HG02870 (cell line): ENCODE data around the gene NEK11.

Experiments used
- ATAC-seq: cut with Tn5 transposase; IDR thresholded peaks from one replicate; pipeline ENCODE4 v1.9.1; 2021; ENCODE audit warnings: mild to moderate bottlenecking, moderate library complexity; ENCODE audit not compliant: unreplicated experiment

NEK11 gene, protein sequence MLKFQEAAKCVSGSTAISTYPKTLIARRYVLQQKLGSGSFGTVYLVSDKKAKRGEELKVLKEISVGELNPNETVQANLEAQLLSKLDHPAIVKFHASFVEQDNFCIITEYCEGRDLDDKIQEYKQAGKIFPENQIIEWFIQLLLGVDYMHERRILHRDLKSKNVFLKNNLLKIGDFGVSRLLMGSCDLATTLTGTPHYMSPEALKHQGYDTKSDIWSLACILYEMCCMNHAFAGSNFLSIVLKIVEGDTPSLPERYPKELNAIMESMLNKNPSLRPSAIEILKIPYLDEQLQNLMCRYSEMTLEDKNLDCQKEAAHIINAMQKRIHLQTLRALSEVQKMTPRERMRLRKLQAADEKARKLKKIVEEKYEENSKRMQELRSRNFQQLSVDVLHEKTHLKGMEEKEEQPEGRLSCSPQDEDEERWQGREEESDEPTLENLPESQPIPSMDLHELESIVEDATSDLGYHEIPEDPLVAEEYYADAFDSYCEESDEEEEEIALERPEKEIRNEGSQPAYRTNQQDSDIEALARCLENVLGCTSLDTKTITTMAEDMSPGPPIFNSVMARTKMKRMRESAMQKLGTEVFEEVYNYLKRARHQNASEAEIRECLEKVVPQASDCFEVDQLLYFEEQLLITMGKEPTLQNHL

DNA sequence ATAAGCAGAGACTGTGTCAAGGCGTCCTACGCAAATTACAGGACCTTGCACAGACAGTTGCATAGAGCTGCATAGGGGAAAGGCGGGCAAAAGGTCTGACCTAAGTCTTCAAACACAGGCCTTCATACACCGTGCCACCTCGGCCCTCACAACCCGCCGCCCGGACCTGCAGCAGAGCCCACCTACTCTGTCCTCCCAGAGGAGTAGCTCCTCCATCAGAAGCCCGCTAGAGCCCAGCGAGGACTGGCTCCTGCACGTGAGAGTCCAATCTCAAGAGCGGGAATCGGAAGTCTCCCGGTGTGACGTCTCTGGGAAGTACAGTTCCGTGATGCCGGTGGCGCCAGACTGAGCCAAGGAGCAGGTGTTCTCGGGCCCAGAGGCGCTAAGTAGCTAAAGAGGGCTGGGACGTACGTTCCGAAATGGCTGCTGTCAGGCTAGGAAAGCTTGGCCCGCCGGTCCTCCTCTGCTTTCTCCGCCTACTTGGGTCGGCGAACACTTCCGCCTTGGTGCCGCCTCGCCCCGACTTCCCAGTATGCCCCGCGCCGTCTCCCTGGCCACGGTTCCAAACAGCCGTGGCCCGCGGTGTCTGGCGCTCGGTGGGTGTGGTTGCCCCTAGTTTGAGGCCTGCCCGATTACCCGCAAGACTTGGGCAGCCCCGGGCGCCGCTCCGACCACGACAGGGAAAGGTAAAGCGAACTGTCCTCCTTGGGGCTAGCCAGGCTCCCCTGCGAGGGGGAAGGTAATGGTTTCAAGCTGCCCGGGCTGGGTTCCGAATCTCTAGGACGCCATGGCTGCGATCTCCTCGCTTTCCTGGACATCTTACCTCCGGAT is at the start of gene NEK11, which contains the start of gene ASTE1:
TSS of gene NEK11 (plus strand) at position 557 of the 831 bp plus-strand sequence. CDS start 2,832 bp downstream, outside the sequence.
TSS of gene ASTE1 (minus strand) at position 505 of the 831 bp plus-strand sequence. CDS start 1,519 bp downstream, outside the sequence.
- peak; percentile 97 for ATAC-seq

- ATAC-seq: no peak
Measured at GRCh38 chr3:130979117-130979516, 47.6 kb upstream of the NEK11 start.

GRCh38 chr3:130981469-130981868 is 45.2 kb upstream of the NEK11 start:
- no peak for ATAC-seq

- ATAC-seq: no peak
Measured at GRCh38 chr3:130990282-130990681, 36.4 kb upstream of the NEK11 start.

- ATAC-seq: no peak
Measured at GRCh38 chr3:130991126-130991525, 35.6 kb upstream of the NEK11 start.

DNA sequence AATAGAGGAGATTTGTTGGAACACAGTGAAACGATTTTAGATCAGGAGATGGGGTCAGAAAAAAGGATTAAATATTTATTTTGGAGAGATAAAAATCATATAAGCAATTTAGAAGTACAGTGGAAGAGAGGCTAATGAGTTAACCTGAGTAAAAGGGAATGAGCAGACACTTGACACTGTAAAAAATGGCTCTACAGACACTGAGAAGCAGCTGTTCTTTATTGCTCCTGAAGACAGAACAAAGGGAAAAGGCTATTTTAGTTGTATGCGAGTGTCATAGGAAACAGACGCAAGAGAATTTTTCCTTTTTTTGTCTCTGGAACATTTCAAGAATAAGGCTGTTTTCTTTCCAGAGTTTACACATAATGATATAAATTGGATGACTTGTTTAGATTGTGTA is 34.3 kb upstream of the NEK11 start:
- no peak for ATAC-seq

- ATAC-seq: no peak
Measured at GRCh38 chr3:130997289-130997688, 29.4 kb upstream of the NEK11 start.

- no peak for ATAC-seq
Measured at GRCh38 chr3:131001071-131001470, 25.6 kb upstream of the NEK11 start.

DNA sequence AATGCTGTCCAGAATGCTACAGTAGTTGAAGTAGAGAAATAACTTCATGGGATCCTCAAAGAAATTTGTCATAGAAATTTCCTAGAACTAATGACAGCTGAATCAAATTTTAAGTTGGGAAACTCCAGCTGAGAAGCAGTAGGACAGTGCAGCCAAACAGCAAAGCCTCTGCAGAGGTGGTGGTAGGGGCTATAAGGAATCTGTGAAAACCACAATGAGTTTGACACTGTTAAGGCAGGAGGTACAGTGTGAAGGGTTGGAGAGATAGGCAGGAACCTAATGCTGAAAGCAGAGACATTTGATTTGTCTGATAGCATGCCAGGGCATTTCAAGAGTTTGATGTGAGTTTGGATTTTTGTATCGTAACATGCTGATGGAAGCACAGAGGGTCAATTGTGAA is 22.1 kb upstream of the NEK11 start:
- no peak for ATAC-seq

DNA sequence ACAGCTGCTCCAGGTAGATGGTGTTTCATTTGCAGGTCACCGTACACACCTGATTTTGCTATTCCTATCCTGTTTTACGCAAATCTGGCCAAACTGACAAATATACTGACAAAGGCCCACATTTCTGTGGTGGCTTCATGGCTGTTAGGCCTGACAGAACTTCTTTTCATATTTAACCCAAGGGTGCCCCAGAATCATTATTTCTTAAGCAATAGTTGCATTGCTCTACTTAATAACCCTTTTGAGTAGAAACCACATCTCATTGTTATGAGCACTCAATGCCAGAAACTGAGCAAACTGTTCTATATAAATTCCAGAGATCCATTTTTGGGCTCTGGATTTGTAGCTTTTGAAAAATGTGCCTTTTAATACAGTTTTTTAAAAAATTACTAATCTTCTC is 19.4 kb upstream of the NEK11 start:
- ATAC-seq: no peak

- no peak for ATAC-seq
Measured at GRCh38 chr3:131007782-131008181, 18.9 kb upstream of the NEK11 start.

DNA sequence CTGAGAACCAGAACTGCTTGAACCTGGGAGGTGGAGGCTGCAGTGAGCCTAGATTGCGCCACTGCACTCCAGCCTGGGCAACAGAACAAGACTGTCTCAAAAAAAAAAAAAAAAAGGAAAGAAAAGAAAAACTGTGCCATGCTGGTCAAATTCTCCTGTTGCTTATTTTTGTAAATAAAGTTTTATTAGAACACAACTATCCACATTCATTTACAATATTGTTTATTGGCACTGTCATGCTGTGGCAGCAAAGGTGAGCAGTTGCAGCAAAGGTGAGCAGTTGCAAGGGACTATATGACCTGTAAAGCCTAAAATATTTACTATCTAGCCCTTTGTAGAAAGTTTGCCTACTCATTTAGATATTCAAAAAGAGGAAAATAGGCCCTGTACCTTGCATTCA is 18.4 kb upstream of the NEK11 start:
- no peak for ATAC-seq

GRCh38 chr3:131009698-131010097 is 17.0 kb upstream of the NEK11 start:
- no peak for ATAC-seq

DNA sequence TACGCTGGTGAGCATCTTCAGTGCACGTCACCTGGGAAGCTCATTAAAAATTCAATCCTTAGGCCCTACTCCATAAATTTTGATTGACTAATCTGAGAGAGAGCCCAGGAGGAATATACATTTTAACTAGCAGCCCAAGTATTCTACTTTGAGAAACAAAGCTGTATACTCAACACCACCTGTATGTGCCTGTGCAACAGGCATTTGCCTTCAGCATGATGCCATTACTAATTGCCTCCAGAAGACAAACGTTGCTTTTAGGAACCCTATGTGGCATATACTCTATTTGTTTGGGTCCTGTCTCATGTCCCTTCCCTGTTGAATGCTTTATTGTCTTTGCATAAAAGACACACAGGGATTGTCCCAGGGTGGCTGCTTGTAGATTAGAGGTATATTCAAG is 7.7 kb upstream of the NEK11 start:
- no peak for ATAC-seq

- no peak for ATAC-seq
Measured at GRCh38 chr3:131020122-131020693, 6.5 kb upstream of the NEK11 start.

DNA sequence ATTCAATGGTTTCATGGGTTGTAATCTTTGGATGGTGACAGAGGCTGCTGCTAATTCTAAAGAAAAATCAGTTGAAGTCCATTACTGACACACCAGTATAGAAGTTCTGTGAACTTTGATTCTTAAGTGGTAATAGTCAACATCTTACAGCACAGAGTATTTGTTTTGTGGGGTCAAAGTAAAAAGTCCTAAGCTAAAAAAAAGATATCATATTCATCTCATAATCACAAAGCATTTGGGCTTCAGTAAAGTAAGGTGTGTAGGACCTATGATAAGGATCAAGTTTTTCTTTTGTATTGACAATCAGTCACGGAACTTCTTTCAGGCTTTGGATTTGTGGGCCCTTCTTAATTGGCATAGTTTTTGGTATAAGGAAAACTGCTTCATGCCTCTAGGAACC is 1.1 kb upstream of the NEK11 start:
- ATAC-seq: no peak

DNA sequence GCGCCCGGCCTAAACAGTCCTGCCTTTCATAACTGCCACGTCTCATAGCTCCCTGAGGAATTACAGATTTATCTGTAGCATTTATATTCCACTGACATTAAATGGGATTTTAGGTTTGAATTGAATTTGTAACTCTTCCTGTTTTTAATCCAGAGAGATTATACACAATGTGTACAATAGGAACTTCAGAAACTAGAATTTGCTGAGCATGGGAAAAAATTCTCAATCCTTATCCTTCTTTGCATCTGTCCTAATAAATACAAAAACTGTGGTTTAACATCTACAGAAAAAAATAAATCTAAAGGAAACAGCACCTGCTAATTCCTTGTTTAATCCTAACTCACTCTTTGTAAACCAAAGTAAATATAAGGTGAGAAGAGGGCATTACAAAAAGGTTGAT is 2.2 kb downstream of the NEK11 start:
- no peak for ATAC-seq

DNA sequence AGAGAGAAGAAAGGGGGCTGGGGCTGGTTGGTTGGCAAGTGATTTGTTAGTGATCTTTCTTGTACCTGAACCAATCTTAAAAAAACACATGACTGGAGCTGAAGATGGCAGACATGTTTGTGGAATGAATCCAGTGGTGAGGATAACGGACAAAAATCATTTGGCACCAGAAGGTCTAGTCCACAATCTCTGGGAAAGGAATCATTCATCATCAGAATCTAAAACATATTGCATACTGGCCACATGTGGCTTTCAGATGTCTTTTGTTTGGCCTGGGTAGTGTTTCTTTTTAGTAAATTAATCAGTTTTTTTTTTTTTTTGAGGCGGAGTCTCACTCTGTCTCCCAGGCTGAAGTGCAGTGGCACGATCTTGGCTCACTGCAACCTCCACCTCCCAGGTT is 5.0 kb downstream of the NEK11 start:
- ATAC-seq: no peak

DNA sequence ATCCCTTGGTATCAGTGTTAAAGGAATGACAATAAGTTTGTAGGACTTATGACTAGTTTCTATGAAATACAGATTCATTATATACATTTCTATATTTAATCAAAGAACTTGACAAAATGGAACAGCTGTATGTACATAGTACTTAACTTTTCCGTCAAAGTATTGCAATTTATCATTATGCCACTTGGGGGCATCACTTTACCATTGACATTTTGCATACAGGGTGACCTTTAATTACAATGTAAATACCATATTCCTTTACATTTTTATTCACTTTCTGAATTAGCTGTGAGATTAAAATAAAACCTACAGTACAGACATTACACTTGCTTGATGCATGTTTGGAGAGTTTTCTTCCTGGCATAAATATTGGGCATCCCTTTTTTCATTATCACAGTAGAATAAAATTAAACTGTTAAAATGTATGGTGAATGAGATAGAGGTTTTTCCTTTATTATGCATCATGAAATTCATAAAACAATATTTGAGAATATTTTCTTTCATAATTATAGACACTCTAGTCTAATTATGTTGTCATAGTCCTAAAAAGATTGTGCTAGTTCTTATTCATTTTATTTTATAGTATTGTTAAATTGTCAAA is 6.9 kb downstream of the NEK11 start:
- ATAC-seq: peak; percentile 53

GRCh38 chr3:131036200-131036816 is 9.6 kb downstream of the NEK11 start:
- no peak for ATAC-seq
